ENCODE data around the gene CYFIP1.

Gene CYFIP1

GRCh38 chr15:22962611-22963010 is 17.6 kb downstream of the CYFIP1 start:
- H3K4me1 ChIP-seq (ENCODE audit: control insufficient read depth, insufficient read depth, low read length) = no peaks in the 10 kb centered on the region
- POLR2A ChIA-PET = no interaction called here

More at GRCh38 chr15:22962611-22963010, 17.6 kb downstream of the CYFIP1 start:
- CTCF ChIA-PET = no interaction called here
- Histone ChIP-seq H3K27ac (ENCODE audit: extremely low read depth, low read depth, low read length) (no peak overlapping the region), H3K4me3 (ENCODE audit: low read depth, low read length) (no peak overlapping the region), H3K36me3 (ENCODE audit: control insufficient read depth in 2 of 2, insufficient read depth in 1 of 2, low read length in 2 of 2) (no peaks in the 10 kb centered on the region; a peak in 1 of 3 replicates), H3K9me3 (ENCODE audit: control insufficient read depth, insufficient read depth, low read depth, low read length) (no peaks in the 10 kb centered on the region)
- TF ChIP-seq ZNF654 (tag by site-specific recombination; IDR thresholded peaks at IDR 0.05; ENCODE audit: low read depth) (no peak), SP7 (tag by site-specific recombination; IDR thresholded peaks at IDR 0.05) (no peak), ZNF501 (tag by site-specific recombination; IDR thresholded peaks at IDR 0.05) (no peak), ZXDB (tag by site-specific recombination; IDR thresholded peaks at IDR 0.05) (no peak), ZBTB49 (tag by site-specific recombination; IDR thresholded peaks at IDR 0.05; ENCODE audit: low read depth) (no peak), ZNF837 (tag by site-specific recombination; IDR thresholded peaks at IDR 0.05) (no peak), ZNF362 (tag by site-specific recombination; IDR thresholded peaks at IDR 0.05) (no peak), ZNF843 (tag by site-specific recombination; IDR thresholded peaks at IDR 0.05) (no peak), ZFP69B (tag by site-specific recombination; IDR thresholded peaks at IDR 0.05) (no peak), ZNF513 (tag by site-specific recombination; IDR thresholded peaks at IDR 0.05) (no peak), FEZF1 (tag by site-specific recombination; IDR thresholded peaks at IDR 0.05) (no peak), ZNF292 (tag by site-specific recombination; IDR thresholded peaks at IDR 0.05; ENCODE audit: borderline replicate concordance, low read depth) (no peak), PRDM10 (tag by site-specific recombination; IDR thresholded peaks at IDR 0.05) (no peak), ZNF530 (tag by site-specific recombination; IDR thresholded peaks at IDR 0.05; ENCODE audit: low read depth) (no peak), ZSCAN5A (tag by site-specific recombination; IDR thresholded peaks at IDR 0.05) (no peak), ZNF324 (tag by site-specific recombination; IDR thresholded peaks at IDR 0.05) (no peak), SP2 (tag by site-specific recombination; IDR thresholded peaks at IDR 0.05) (no peak)

Data from HEK293 (cell line).